HepG2 (cell line): ENCODE measurements around the gene SQSTM1. TPM values are rescaled to one million over a fixed set of nuclear protein-coding genes. Genes with fewer than 3 reads are reported as not detected.
A peak's percentile ranks its signal among the peaks of the same experiment; 100 is the strongest.

ENCODE experiments used
- BHLHE40 ChIP-seq: IDR thresholded peaks from 2 replicates; pipeline ENCODE4 v1.6.1; 2011; ENCODE audit warnings: low read length, improper control_type of control experiment
- ETV6 ChIP-seq: sonication (generic); formaldehyde crosslinking; conservative IDR thresholded peaks from 2 replicates; pipeline ENCODE4 v1.4.0; 2020; ENCODE audit warnings: missing genetic modification reagents
- GMEB2 ChIP-seq: IDR thresholded peaks from 2 replicates; pipeline ENCODE4 v1.6.1; 2016; ENCODE audit warnings: missing biosample characterization, missing genetic modification reagents, low read depth
- ISL2 ChIP-seq: sonication (generic); formaldehyde crosslinking; IDR thresholded peaks from 2 replicates; pipeline ENCODE4 v1.5.0; 2020; ENCODE audit warnings: missing genetic modification reagents
- MEIS1 ChIP-seq: sonication (generic); formaldehyde crosslinking; IDR thresholded peaks from 2 replicates; pipeline ENCODE4 v1.9.0; 2021; ENCODE audit warnings: mild to moderate bottlenecking, missing genetic modification reagents, moderate library complexity, borderline replicate concordance
- NCOR1 ChIP-seq: fragments of 200-600 bp; sonication (generic); IDR thresholded peaks from 2 replicates; pipeline ENCODE4 v1.7.0; 2017; ENCODE audit warnings: antibody characterized with exemption, low read length, borderline replicate concordance
- NR1H2 ChIP-seq: sonication (generic); formaldehyde crosslinking; IDR thresholded peaks from 2 replicates; pipeline ENCODE4 v1.8.1; 2022; ENCODE audit warnings: low read depth, missing genetic modification reagents, borderline replicate concordance
- TCF12 ChIP-seq, 2 experiments: fragments of 450-650 bp in 1 of 2; sonication (generic) in 1 of 2; formaldehyde crosslinking in 1 of 2; IDR thresholded peaks; 2 replicates each; pipeline versions ENCODE4 v1.6.1 to v1.8.0; 2017 to 2022; ENCODE audit warnings: antibody characterized with exemption in 1 of 2, mild to moderate bottlenecking in 1 of 2, missing genetic modification reagents in 1 of 2, moderate library complexity in 1 of 2
- U2AF1 ChIP-seq: fragments of 200-400 bp; formaldehyde crosslinking; optimal IDR thresholded peaks from 2 replicates; pipeline ENCODE3; 2017; ENCODE audit warnings: mild to moderate bottlenecking, low read depth, low read length
- ZBTB42 ChIP-seq: sonication (generic); formaldehyde crosslinking; IDR thresholded peaks from 2 replicates; pipeline ENCODE4 v1.5.0; 2020; ENCODE audit warnings: mild to moderate bottlenecking, missing genetic modification reagents
- ZNF296 ChIP-seq: sonication (generic); formaldehyde crosslinking; conservative IDR thresholded peaks from 2 replicates; pipeline ENCODE4 v1.5.0; 2020; ENCODE audit warnings: mild to moderate bottlenecking, missing genetic modification reagents
- ZNF407 ChIP-seq: sonication (generic); formaldehyde crosslinking; IDR thresholded peaks from one replicate; pipeline ENCODE4 v1.5.1; 2020; ENCODE audit warnings: mild to moderate bottlenecking, missing genetic modification reagents; ENCODE audit errors: not compliant biosample characterization
- ZNF430 ChIP-seq: sonication (generic); formaldehyde crosslinking; IDR thresholded peaks from 2 replicates; pipeline ENCODE4 v1.9.0; 2021; ENCODE audit warnings: mild to moderate bottlenecking, missing genetic modification reagents
- ZNF441 ChIP-seq: sonication (generic); formaldehyde crosslinking; IDR thresholded peaks from 2 replicates; pipeline ENCODE4 v1.7.0; 2021; ENCODE audit warnings: missing genetic modification reagents, borderline replicate concordance
- ZNF670 ChIP-seq: sonication (generic); formaldehyde crosslinking; IDR thresholded peaks from 2 replicates; pipeline ENCODE4 v1.8.0; 2022; ENCODE audit warnings: mild to moderate bottlenecking, missing genetic modification reagents, borderline replicate concordance
- ZSCAN31 ChIP-seq: sonication (generic); formaldehyde crosslinking; IDR thresholded peaks from 2 replicates; pipeline ENCODE4 v1.5.0; 2020; ENCODE audit warnings: low read depth, mild to moderate bottlenecking, missing genetic modification reagents
- polyA plus RNA-seq, 8 experiments: library from polyadenylated mRNA; depleted of rRNA in 3 of 8; stranded (reverse) in 7 of 8; unstranded in 1 of 8; fragments of >200 nt; fragmentation: Illumina TruSeq in 4 of 8; extraction: Trizol in 4 of 8; gene quantifications; 2 replicates each; pipeline versions ENCODE4 v1.2.1 to v1.2.3, GENCODE V29; 2011 to 2016; ENCODE audit warnings: low read depth in 4 of 8, missing spikeins in 1 of 8, mixed read lengths in 1 of 8; ENCODE audit not compliant: insufficient read depth in 1 of 8
- total RNA-seq, 5 experiments: library from RNA; depleted of rRNA; stranded (reverse); fragments of >200 nt; fragmentation: Illumina TruSeq; extraction: Trizol; gene quantifications; 2 replicates each; pipeline ENCODE4 v1.2.3, GENCODE V29; 2016; ENCODE audit warnings: low read depth in 1 of 5
- TF ChIP-seq, protein P1 (sequence below): sonication (generic); formaldehyde crosslinking; IDR thresholded peaks from 2 replicates; pipeline ENCODE4 v1.4.0; 2020; ENCODE audit warnings: mild to moderate bottlenecking, missing genetic modification reagents, borderline replicate concordance

The SQSTM1 gene
- total and polyA plus RNA-seq, 2 of the 13 experiments (the other 11 are each of a cell fraction or from before 2014, with no cell fraction given), result 90.9 to 160 TPM

- no peak for TF ChIP-seq GMEB2 (CRISPR knock-in tag)
- TF ChIP-seq NCOR1, result no peak
- TF ChIP-seq ZNF670 (CRISPR knock-in tag), result no peak; the same call in 1 of the 2 replicates
- no peak; the same call in 1 of the 2 replicates for TF ChIP-seq ZSCAN31
- no peak for TF ChIP-seq ZBTB42 (CRISPR knock-in tag)
- TF ChIP-seq, protein P1, sequence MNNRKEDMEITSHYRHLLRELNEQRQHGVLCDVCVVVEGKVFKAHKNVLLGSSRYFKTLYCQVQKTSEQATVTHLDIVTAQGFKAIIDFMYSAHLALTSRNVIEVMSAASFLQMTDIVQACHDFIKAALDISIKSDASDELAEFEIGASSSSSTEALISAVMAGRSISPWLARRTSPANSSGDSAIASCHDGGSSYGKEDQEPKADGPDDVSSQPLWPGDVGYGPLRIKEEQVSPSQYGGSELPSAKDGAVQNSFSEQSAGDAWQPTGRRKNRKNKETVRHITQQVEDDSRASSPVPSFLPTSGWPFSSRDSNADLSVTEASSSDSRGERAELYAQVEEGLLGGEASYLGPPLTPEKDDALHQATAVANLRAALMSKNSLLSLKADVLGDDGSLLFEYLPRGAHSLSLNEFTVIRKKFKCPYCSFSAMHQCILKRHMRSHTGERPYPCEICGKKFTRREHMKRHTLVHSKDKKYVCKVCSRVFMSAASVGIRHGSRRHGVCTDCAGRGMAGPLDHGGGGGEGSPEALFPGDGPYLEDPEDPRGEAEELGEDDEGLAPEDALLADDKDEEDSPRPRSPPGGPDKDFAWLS, result no peak
- TF ChIP-seq ETV6 (CRISPR knock-in tag), result no peak; the same call in 1 of the 2 replicates
- peak; percentile 71; the same call in 1 of the 2 replicates for TF ChIP-seq ZNF430 (CRISPR knock-in tag)
- TF ChIP-seq BHLHE40, result no peak; the same call in 1 of the 2 replicates
- TF ChIP-seq NR1H2 (CRISPR knock-in tag), result peak; percentile 72; the same call in 1 of the 2 replicates
- no peak for TF ChIP-seq ZNF441 (CRISPR knock-in tag)
- peak; percentile 39 for TF ChIP-seq U2AF1
- no peak for TF ChIP-seq ZNF407 (CRISPR knock-in tag)
- TF ChIP-seq TCF12 (IDR thresholded peaks at IDR 0.05), result no peak
- TF ChIP-seq TCF12 (CRISPR knock-in tag; IDR thresholded peaks at IDR 0.05), result peak; percentile 34; the same call in 1 of the 2 replicates
- TF ChIP-seq MEIS1 (CRISPR knock-in tag), result no peak
- no peak for TF ChIP-seq ISL2 (CRISPR knock-in tag)
- TF ChIP-seq ZNF296 (CRISPR knock-in tag), result no peak
Observed at GRCh38 chr5:179819296-179820126, 1.2 kb upstream of the SQSTM1 start (continued).
